Measurements from ENCODE around the gene EIF2D. TPM values are rescaled to one million over a fixed set of nuclear protein-coding genes. Genes with fewer than 3 reads are reported as not detected.

Gene EIF2D
- polyA plus RNA-seq, 3 donors, result 16.4 to 31.6 (median 16.8) TPM

GRCh38 chr1:206655471-206655882, 43.2 kb upstream of the EIF2D start:
- Mint-ChIP-seq H3K9me3 (peaks cover 0 to 2% (median 0%) of the 10 kb centered on the region in 7 donors), H3K27me3 (ENCODE audit: low read depth in 3 of 3) (peaks cover 8 to 20% (median 17%) of the 10 kb centered on the region in 3 donors), H3K27ac (peak overlapping the region in 1 of 7 donors; percentile 4), H3K4me1 (peaks cover 20% of the 10 kb centered on the region), H3K36me3 (no peaks in the 10 kb centered on the region), H3K4me3 (no peak overlapping the region)
- H3K79me2 ChIP-seq (ENCODE audit: insufficient read depth, low read length), result no peaks in the 10 kb centered on the region
- no peak overlapping the region for H2AFZ ChIP-seq (ENCODE audit: insufficient read depth, low read depth, low read length, poor library complexity, severe bottlenecking)
- H3K36me3 ChIP-seq (replicated peaks in 1 of 2; ENCODE audit: control insufficient read depth in 1 of 2, insufficient read depth in 2 of 2, low read length in 2 of 2), result no peaks in the 10 kb centered on the region
- no peak overlapping the region for H3K4me2 ChIP-seq (replicated peaks; ENCODE audit: extremely low read depth, low read length, poor library complexity, severe bottlenecking)
- WGBS (ENCODE audit: insufficient coverage), result 100% methylated on average over 2 of the region's 4 CpGs
- H3K27ac ChIP-seq (ENCODE audit: low read depth in 1 of 2, low read length in 2 of 2), result no peak overlapping the region
- H3K9ac ChIP-seq (ENCODE audit: insufficient read depth, low read length, poor library complexity, severe bottlenecking), result no peak overlapping the region
- H3K4me1 ChIP-seq (ENCODE audit: control insufficient read depth in 1 of 2, insufficient read depth in 2 of 2, low read length in 2 of 2), result peaks cover 10 to 21% of the 10 kb centered on the region in 2 donors
- TF ChIP-seq CTCF (IDR thresholded peaks at IDR 0.05), result no peak
- H3K9me3 ChIP-seq (replicated peaks in 1 of 2; ENCODE audit: control insufficient read depth in 1 of 2, insufficient read depth in 1 of 2, low read length in 2 of 2), result no peaks in the 10 kb centered on the region
- peaks cover 0 to 3% of the 10 kb centered on the region in 2 donors for H3K27me3 ChIP-seq (ENCODE audit: control insufficient read depth in 2 of 2, insufficient read depth in 2 of 2, low read length in 2 of 2)
- no peaks in the 10 kb centered on the region for H4K20me1 ChIP-seq (ENCODE audit: insufficient read depth, low read length)
- H3K4me3 ChIP-seq (replicated peaks in 1 of 3; ENCODE audit: low read depth in 2 of 3, low read length in 3 of 3), result no peak overlapping the region
- DNase-seq, result no peak
- intact Hi-C loops (cut with micrococcal nuclease), result loop anchor here in 1 of 2 donors (10.0 kb wide), 1 partner anchor 149 kb away; no protein-coding TSS in a partner anchor

GRCh38 chr1:206654828-206655227, 42.6 kb upstream of the EIF2D start:
- Histone ChIP-seq H3K4me1 (ENCODE audit: control insufficient read depth in 1 of 2, insufficient read depth in 2 of 2, low read length in 2 of 2) (peaks cover 10 to 21% of the 10 kb centered on the region in 2 donors), H3K9ac (ENCODE audit: insufficient read depth, low read length, poor library complexity, severe bottlenecking) (no peak overlapping the region), H4K20me1 (ENCODE audit: insufficient read depth, low read length) (no peaks in the 10 kb centered on the region), H3K36me3 (replicated peaks in 1 of 2; ENCODE audit: control insufficient read depth in 1 of 2, insufficient read depth in 2 of 2, low read length in 2 of 2) (no peaks in the 10 kb centered on the region), H3K4me3 (replicated peaks in 1 of 3; ENCODE audit: low read depth in 2 of 3, low read length in 3 of 3) (no peak overlapping the region), H3K27ac (ENCODE audit: low read depth in 1 of 2, low read length in 2 of 2) (no peak overlapping the region), H2AFZ (ENCODE audit: insufficient read depth, low read depth, low read length, poor library complexity, severe bottlenecking) (no peak overlapping the region), H3K79me2 (ENCODE audit: insufficient read depth, low read length) (no peaks in the 10 kb centered on the region), H3K9me3 (replicated peaks in 1 of 2; ENCODE audit: control insufficient read depth in 1 of 2, insufficient read depth in 1 of 2, low read length in 2 of 2) (no peaks in the 10 kb centered on the region), H3K27me3 (ENCODE audit: control insufficient read depth in 2 of 2, insufficient read depth in 2 of 2, low read length in 2 of 2) (peaks cover 0 to 3% of the 10 kb centered on the region in 2 donors), H3K4me2 (replicated peaks; ENCODE audit: extremely low read depth, low read length, poor library complexity, severe bottlenecking) (no peak overlapping the region)
- no peak overlapping the region for H3K4me3 Mint-ChIP-seq
- no peak for TF ChIP-seq CTCF (IDR thresholded peaks at IDR 0.05)
- no peaks in the 10 kb centered on the region for H3K36me3 Mint-ChIP-seq
- DNase-seq, result no peak
- H3K27me3 Mint-ChIP-seq (ENCODE audit: low read depth in 3 of 3), result peaks cover 6 to 17% (median 17%) of the 10 kb centered on the region in 3 donors
- H3K4me1 Mint-ChIP-seq, result peaks cover 20% of the 10 kb centered on the region
- peaks cover 0 to 2% (median 0%) of the 10 kb centered on the region in 7 donors for H3K9me3 Mint-ChIP-seq
- intact Hi-C loops (cut with micrococcal nuclease), result loop anchor here in 1 of 2 donors (10.0 kb wide), 1 partner anchor 150 kb away; no protein-coding TSS in a partner anchor
- H3K27ac Mint-ChIP-seq, result no peak overlapping the region
- 20% methylated on average over 2 of the region's 2 CpGs for WGBS (ENCODE audit: insufficient coverage)
